HL-60 (cell line): ENCODE data around the gene ANXA3.
A peak's percentile ranks its signal among the peaks of the same experiment; 100 is the strongest.
"Not testable (repeated sequence)": the region's sequence is repeated elsewhere in the genome, so short reads cannot be mapped to it uniquely, and the experiment has no call there.

Experiments used
- DNase-seq, 2 experiments: peaks; one replicate each; pipeline ENCODE4 v3.0.0-alpha.2; 2010 to 2020; ENCODE audit warnings: low read depth in 1 of 2, low spot score in 1 of 2
- H3K27ac ChIP-seq: fragments of 250-450 bp; sonication (Bioruptor Pico); replicated peaks from 2 replicates; pipeline ENCODE4 v1.5.1; 2020; ENCODE audit warnings: mild to moderate bottlenecking, moderate library complexity
- H3K27me3 ChIP-seq: fragments of 250-450 bp; sonication (Bioruptor Pico); 2 replicates; pipeline ENCODE4 v1.5.1; 2021; ENCODE audit warnings: mild to moderate bottlenecking, moderate library complexity; ENCODE audit not compliant: insufficient read depth, poor library complexity, severe bottlenecking
- H3K4me3 ChIP-seq: replicated peaks from 2 replicates; pipeline ENCODE4 v1.5.1; 2011; ENCODE audit warnings: mild to moderate bottlenecking, control low read depth, low read length; ENCODE audit not compliant: insufficient read depth
- CTCF ChIP-seq: IDR thresholded peaks from one replicate; pipeline ENCODE4 v1.5.1; 2011; ENCODE audit warnings: low read length, control low read depth, inconsistent platforms; ENCODE audit not compliant: insufficient read depth
- GABPA ChIP-seq: IDR thresholded peaks from 2 replicates; pipeline ENCODE4 v1.6.1; 2012; ENCODE audit warnings: low read depth
- POLR2AphosphoS5 ChIP-seq: IDR thresholded peaks from 2 replicates; pipeline ENCODE4 v1.6.1; 2012; ENCODE audit warnings: low read depth
- REST ChIP-seq: IDR thresholded peaks from 2 replicates; pipeline ENCODE4 v1.6.1; 2012; ENCODE audit warnings: low read depth; ENCODE audit not compliant: insufficient replicate concordance
- SPI1 ChIP-seq: IDR thresholded peaks from 2 replicates; pipeline ENCODE4 v1.6.1; 2012; ENCODE audit warnings: low read depth, mild to moderate bottlenecking, borderline replicate concordance
- long read RNA-seq: library from polyadenylated mRNA; unstranded; transcript quantifications from one replicate; pipeline ENCODE4 v2.0.0, GENCODE V29; 2020

The ANXA3 gene
- long read RNA-seq: 0 reads

GRCh38 chr4:78551420-78552351 lies at the start of gene ANXA3:
Gene ANXA3, plus strand, starts transcription at chr4:78551770. Its CDS starts 2,704 bp downstream, at chr4:78554474.
- peak within 1 kb of the TSS; percentile 52 for H3K4me3 ChIP-seq
- no peak for TF ChIP-seq POLR2AphosphoS5
- no peak for TF ChIP-seq CTCF
- no peak for TF ChIP-seq REST
- TF ChIP-seq SPI1: no peak
- no peak for TF ChIP-seq GABPA
- peak; percentile 25 to 39 for DNase-seq
- H3K27ac ChIP-seq: peak within 1 kb of the TSS; percentile 61
- no peaks in the 10 kb centered on the region for H3K27me3 ChIP-seq

- DNase-seq, H3K27ac ChIP-seq, H3K27me3 ChIP-seq, H3K4me3 ChIP-seq: not testable (repeated sequence)
Observed at GRCh38 chr4:78506260-78506659, 45.3 kb upstream of the ANXA3 start.

GRCh38 chr4:78509043-78509442 lies 42.5 kb upstream of the ANXA3 start:
- no peak overlapping the region for H3K27ac ChIP-seq
- TF ChIP-seq GABPA: no peak
- TF ChIP-seq REST: no peak
- TF ChIP-seq POLR2AphosphoS5: no peak
- no peak for TF ChIP-seq SPI1
- TF ChIP-seq CTCF: no peak

GRCh38 chr4:78510108-78510507 lies 41.5 kb upstream of the ANXA3 start:
- TF ChIP-seq CTCF: no peak
- no peak for TF ChIP-seq REST
- no peak for TF ChIP-seq GABPA
- no peak for TF ChIP-seq SPI1
- TF ChIP-seq POLR2AphosphoS5: no peak
- Histone ChIP-seq H3K27ac (no peak overlapping the region), H3K4me3 (no peak overlapping the region), H3K27me3 (peaks cover 4% of the 10 kb centered on the region)
- DNase-seq: no peak

More at GRCh38 chr4:78509043-78509442, 42.5 kb upstream of the ANXA3 start:
- no peak for DNase-seq
- Histone ChIP-seq H3K27me3 (peaks cover 4% of the 10 kb centered on the region), H3K4me3 (no peak overlapping the region)
